ENCODE data around the gene ZNF79. TPM values are rescaled to one million over a fixed set of nuclear protein-coding genes. Genes with fewer than 3 reads are reported as not detected.

Gene ZNF79
- polyA plus RNA-seq (2013, experiment 1 of 2): 5.8 TPM
- 5.2 TPM for polyA plus RNA-seq (2013, experiment 2 of 2)

DNA sequence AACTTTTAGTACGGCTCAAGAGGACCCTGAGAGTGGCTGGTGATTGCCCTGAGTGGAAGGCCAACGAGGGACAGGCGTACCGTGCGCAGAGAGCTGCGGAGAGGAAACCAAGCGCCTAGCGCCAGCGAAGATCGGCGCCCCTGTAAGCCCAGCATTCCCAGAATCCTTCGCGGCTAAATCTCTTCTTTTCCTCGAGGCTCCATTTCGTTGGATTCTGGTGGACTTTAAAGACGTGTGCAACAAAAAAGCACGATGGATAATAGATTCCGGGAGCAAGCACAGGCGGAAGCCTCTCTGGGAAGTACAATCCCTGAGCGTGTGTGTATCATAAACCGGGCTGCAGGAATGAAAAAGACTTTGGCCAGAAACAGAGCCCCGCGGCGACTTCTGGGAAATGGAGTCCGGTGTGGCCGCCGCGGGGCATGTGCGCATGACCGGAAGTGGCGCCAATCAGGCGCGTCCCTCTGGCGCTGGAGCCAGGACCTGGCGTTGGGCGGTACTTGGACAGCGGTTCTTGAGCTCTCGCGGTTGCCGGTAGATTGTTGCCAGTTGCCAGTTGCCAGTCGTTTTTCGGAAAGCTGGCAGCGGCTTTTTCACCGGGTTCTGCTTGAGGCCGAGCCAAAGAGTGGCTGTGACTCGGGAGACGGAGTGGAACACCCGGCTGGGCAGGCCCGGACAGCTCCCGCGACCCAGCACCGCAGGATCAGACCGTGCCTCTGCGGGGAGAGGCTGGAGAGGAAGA, at the start of gene ZNF79:
TSS of gene ZNF79 (plus strand) at position 449 of the 742 bp plus-strand sequence. CDS start 406 bp downstream, outside the sequence.
- under 1% methylated on average over 54 of the region's 54 CpGs for WGBS
- Histone ChIP-seq H3K4me3 (ENCODE audit: low read length) (peak within 1 kb of the TSS; percentile 96), H3K27ac (ENCODE audit: low read depth, low read length) (peak within 1 kb of the TSS; percentile 81), H3K27me3 (ENCODE audit: insufficient read depth, low read length) (no peaks in the 10 kb centered on the region), H3K4me1 (ENCODE audit: insufficient read depth, low read length) (peaks cover 17% of the 10 kb centered on the region; the same call in 1 of the 2 replicates), H3K36me3 (ENCODE audit: insufficient read depth, low read length) (peaks cover 11% of the 10 kb centered on the region), H3K9ac (ENCODE audit: low read depth, low read length) (peak within 1 kb of the TSS; percentile 92), H3K9me3 (ENCODE audit: insufficient read depth, low read depth, low read length) (no peaks in the 10 kb centered on the region)

GRCh38 chr9:127380479-127380878, 43.7 kb upstream of the ZNF79 start:
- 97% methylated on average over 3 of the region's 3 CpGs for WGBS
- no peak overlapping the region for H3K27ac ChIP-seq (ENCODE audit: low read depth, low read length)
- H3K9me3 ChIP-seq (ENCODE audit: insufficient read depth, low read depth, low read length): no peaks in the 10 kb centered on the region

GRCh38 chr9:127382541-127382940, 41.6 kb upstream of the ZNF79 start:
- 86% methylated on average over 2 of the region's 2 CpGs for WGBS
- H3K27me3 ChIP-seq (ENCODE audit: insufficient read depth, low read length): no peaks in the 10 kb centered on the region
- H3K36me3 ChIP-seq (ENCODE audit: insufficient read depth, low read length): no peaks in the 10 kb centered on the region
- H3K27ac ChIP-seq (ENCODE audit: low read depth, low read length): no peak overlapping the region
- H3K9ac ChIP-seq (ENCODE audit: low read depth, low read length): no peak overlapping the region
- no peaks in the 10 kb centered on the region for H3K4me1 ChIP-seq (ENCODE audit: insufficient read depth, low read length)
- H3K4me3 ChIP-seq (ENCODE audit: low read length): no peak overlapping the region
- no peaks in the 10 kb centered on the region for H3K9me3 ChIP-seq (ENCODE audit: insufficient read depth, low read depth, low read length)

More at GRCh38 chr9:127380479-127380878, 43.7 kb upstream of the ZNF79 start:
- no peaks in the 10 kb centered on the region for H3K4me1 ChIP-seq (ENCODE audit: insufficient read depth, low read length)
- H3K27me3 ChIP-seq (ENCODE audit: insufficient read depth, low read length): no peaks in the 10 kb centered on the region
- H3K36me3 ChIP-seq (ENCODE audit: insufficient read depth, low read length): no peaks in the 10 kb centered on the region
- H3K4me3 ChIP-seq (ENCODE audit: low read length): no peak overlapping the region
- H3K9ac ChIP-seq (ENCODE audit: low read depth, low read length): no peak overlapping the region

GRCh38 chr9:127384016-127384730, 40.0 kb upstream of the ZNF79 start:
- Histone ChIP-seq H3K27me3 (ENCODE audit: insufficient read depth, low read length) (no peaks in the 10 kb centered on the region), H3K36me3 (ENCODE audit: insufficient read depth, low read length) (no peaks in the 10 kb centered on the region), H3K4me3 (ENCODE audit: low read length) (no peak overlapping the region), H3K9me3 (ENCODE audit: insufficient read depth, low read depth, low read length) (no peaks in the 10 kb centered on the region), H3K9ac (ENCODE audit: low read depth, low read length) (no peak overlapping the region), H3K27ac (ENCODE audit: low read depth, low read length) (no peak overlapping the region), H3K4me1 (ENCODE audit: insufficient read depth, low read length) (0 out of 2 replicates have a peak, but pooled peaks cover 5% of the 10 kb centered on the region)
- 91% methylated on average over 11 of the region's 11 CpGs for WGBS

DNA sequence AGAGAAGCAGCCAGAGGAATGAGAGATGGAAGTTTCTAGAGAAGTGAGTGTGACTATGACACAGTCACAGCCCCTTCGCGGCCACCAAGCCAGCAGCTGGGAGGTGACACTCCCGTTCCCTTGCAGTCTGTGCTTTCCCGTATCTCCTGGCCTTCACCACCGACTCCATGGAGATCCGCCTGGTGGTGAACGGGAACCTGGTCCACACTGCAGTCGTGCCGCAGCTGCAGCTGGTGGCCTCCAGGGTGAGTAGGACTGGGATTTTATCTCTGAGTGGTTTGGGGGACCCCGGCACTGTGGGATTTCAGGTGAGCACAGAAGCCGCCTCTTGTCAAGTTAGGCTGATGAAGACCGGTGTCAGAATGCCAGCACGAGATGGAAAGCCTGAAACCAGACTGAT, 39.3 kb upstream of the ZNF79 start:
- WGBS: 88% methylated on average over 13 of the region's 13 CpGs
- H3K4me1 ChIP-seq (ENCODE audit: insufficient read depth, low read length): 0 out of 2 replicates have a peak, but pooled peaks cover 5% of the 10 kb centered on the region
- H3K36me3 ChIP-seq (ENCODE audit: insufficient read depth, low read length): no peaks in the 10 kb centered on the region
- no peaks in the 10 kb centered on the region for H3K9me3 ChIP-seq (ENCODE audit: insufficient read depth, low read depth, low read length)
- H3K27ac ChIP-seq (ENCODE audit: low read depth, low read length): no peak overlapping the region
- H3K9ac ChIP-seq (ENCODE audit: low read depth, low read length): no peak overlapping the region
- no peaks in the 10 kb centered on the region for H3K27me3 ChIP-seq (ENCODE audit: insufficient read depth, low read length)
- no peak overlapping the region for H3K4me3 ChIP-seq (ENCODE audit: low read length)

- Histone ChIP-seq H3K27me3 (ENCODE audit: insufficient read depth, low read length) (no peaks in the 10 kb centered on the region), H3K4me1 (ENCODE audit: insufficient read depth, low read length) (0 out of 2 replicates have a peak, but pooled peaks cover 5% of the 10 kb centered on the region), H3K9me3 (ENCODE audit: insufficient read depth, low read depth, low read length) (no peaks in the 10 kb centered on the region), H3K4me3 (ENCODE audit: low read length) (no peak overlapping the region), H3K9ac (ENCODE audit: low read depth, low read length) (no peak overlapping the region), H3K27ac (ENCODE audit: low read depth, low read length) (no peak overlapping the region), H3K36me3 (ENCODE audit: insufficient read depth, low read length) (no peaks in the 10 kb centered on the region)
- 76% methylated on average over 4 of the region's 4 CpGs for WGBS
Measured at GRCh38 chr9:127386249-127386648, 37.9 kb upstream of the ZNF79 start.

- Histone ChIP-seq H3K36me3 (ENCODE audit: insufficient read depth, low read length) (no peaks in the 10 kb centered on the region), H3K4me3 (ENCODE audit: low read length) (no peak overlapping the region), H3K9ac (ENCODE audit: low read depth, low read length) (no peak overlapping the region), H3K27ac (ENCODE audit: low read depth, low read length) (no peak overlapping the region), H3K4me1 (ENCODE audit: insufficient read depth, low read length) (0 out of 2 replicates have a peak, but pooled peaks cover 5% of the 10 kb centered on the region), H3K27me3 (ENCODE audit: insufficient read depth, low read length) (no peaks in the 10 kb centered on the region), H3K9me3 (ENCODE audit: insufficient read depth, low read depth, low read length) (no peaks in the 10 kb centered on the region)
- 93% methylated on average over 8 of the region's 10 CpGs for WGBS
Measured at GRCh38 chr9:127386981-127387380, 37.2 kb upstream of the ZNF79 start.

DNA sequence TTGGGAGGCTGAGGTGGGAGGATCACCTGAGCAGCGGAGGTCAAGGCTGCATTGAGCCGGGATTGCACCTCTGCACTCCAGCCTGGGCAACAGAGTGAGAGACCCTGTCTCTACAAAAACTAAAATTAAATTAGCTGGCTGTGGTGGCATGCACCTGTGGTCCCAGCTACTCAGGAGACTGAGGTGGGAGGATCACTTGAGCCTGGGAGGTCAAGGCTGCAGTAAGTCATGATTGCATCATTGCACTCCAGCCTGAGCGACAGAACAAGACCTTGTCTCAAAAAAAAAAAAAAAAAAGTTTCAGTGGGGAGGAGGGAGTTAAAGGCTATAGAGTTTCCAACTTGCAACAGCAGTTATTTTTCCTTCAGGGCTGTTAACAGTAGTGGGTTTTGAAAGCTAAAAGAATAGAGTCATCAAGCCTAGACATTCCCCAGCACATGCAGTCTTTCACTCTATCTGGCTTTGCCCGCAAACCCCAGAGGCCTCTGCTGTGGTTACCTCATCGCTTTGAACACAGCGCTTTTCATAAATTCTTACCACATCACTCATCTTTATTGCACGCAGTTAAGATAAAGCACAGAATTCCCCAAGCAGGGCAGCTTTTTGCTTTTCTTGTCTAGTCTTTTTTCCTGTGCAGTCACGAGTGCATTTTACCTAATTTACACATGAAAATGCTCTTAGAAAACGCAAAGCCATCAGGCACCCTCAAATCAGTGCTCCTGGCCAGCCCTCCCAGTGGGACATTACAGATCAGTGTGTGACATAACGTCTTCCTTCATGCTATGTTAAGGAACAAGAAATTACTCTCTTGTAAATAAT, 35.9 kb upstream of the ZNF79 start:
- WGBS: 67% methylated on average over 10 of the region's 10 CpGs
- H3K4me1 ChIP-seq (ENCODE audit: insufficient read depth, low read length): 0 out of 2 replicates have a peak, but pooled peaks cover 5% of the 10 kb centered on the region
- H3K4me3 ChIP-seq (ENCODE audit: low read length): no peak overlapping the region
- H3K9me3 ChIP-seq (ENCODE audit: insufficient read depth, low read depth, low read length): no peaks in the 10 kb centered on the region
- no peaks in the 10 kb centered on the region for H3K27me3 ChIP-seq (ENCODE audit: insufficient read depth, low read length)
- no peak overlapping the region for H3K27ac ChIP-seq (ENCODE audit: low read depth, low read length)
- H3K9ac ChIP-seq (ENCODE audit: low read depth, low read length): no peak overlapping the region
- no peaks in the 10 kb centered on the region for H3K36me3 ChIP-seq (ENCODE audit: insufficient read depth, low read length)

DNA sequence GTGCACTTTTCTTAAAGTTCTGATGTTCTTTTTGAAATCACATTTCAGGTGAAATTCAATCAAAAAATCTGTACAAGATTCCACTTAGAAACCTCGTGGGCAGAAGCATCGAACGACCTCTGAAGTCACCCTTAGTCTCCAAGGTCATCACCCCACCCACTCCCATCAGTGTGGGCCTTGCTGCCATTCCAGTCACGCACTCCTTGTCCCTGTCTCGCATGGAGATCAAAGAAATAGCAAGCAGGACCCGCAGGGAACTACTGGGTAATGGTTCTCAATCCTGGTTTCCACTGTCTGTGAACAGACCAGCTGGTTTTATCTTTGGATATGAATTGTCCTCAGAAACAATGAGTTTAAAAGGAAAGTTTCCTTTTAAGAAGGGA, 35.3 kb upstream of the ZNF79 start:
- H3K4me3 ChIP-seq (ENCODE audit: low read length): no peak overlapping the region
- H3K27ac ChIP-seq (ENCODE audit: low read depth, low read length): no peak overlapping the region
- H3K9ac ChIP-seq (ENCODE audit: low read depth, low read length): no peak overlapping the region
- no peaks in the 10 kb centered on the region for H3K36me3 ChIP-seq (ENCODE audit: insufficient read depth, low read length)
- no peaks in the 10 kb centered on the region for H3K9me3 ChIP-seq (ENCODE audit: insufficient read depth, low read depth, low read length)
- H3K4me1 ChIP-seq (ENCODE audit: insufficient read depth, low read length): 0 out of 2 replicates have a peak, but pooled peaks cover 5% of the 10 kb centered on the region
- WGBS: 73% methylated on average over 6 of the region's 6 CpGs
- H3K27me3 ChIP-seq (ENCODE audit: insufficient read depth, low read length): no peaks in the 10 kb centered on the region

DNA sequence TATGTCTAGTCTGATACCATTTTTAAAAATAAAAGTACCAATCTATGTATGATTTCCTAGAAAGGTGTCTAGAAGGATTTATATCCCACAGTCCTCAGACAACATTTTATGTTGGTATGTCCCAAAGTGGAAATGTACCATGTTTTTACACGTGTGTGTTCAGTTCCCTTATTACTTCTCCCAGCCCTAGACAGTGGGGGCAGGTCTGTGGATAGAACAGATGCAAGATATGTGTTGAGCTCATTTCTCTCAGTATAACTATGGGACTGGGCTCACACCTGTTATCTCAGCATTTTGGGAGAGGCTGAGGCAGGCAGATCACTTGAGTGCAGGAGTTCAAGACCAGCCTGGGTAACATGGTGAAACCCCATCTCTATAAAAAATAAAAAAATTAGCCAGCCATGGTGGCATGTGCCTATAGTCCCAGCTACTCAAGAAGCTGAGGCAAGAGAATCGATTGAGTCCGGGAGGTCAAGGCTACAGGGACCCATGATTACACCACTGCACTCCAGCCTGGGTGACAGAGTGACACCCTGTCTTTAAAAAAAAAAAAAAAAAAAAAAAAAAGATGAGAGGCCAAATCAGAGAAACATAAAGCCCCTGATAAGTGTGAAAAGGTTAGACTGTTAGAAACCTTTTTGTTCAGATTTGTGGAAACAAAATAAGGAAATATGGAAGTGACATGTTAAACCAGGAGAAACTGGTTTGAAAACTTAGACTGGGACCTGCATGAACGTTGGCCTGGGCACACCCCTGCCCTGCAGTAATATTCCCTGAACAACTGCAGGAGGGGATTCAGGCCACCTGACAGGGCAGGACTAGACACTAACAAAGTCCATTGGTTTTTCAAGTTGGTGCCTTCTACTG, 34.6 kb upstream of the ZNF79 start:
- Histone ChIP-seq H3K36me3 (ENCODE audit: insufficient read depth, low read length) (no peaks in the 10 kb centered on the region), H3K9ac (ENCODE audit: low read depth, low read length) (no peak overlapping the region), H3K4me3 (ENCODE audit: low read length) (no peak overlapping the region), H3K4me1 (ENCODE audit: insufficient read depth, low read length) (0 out of 2 replicates have a peak, but pooled peaks cover 5% of the 10 kb centered on the region), H3K27me3 (ENCODE audit: insufficient read depth, low read length) (no peaks in the 10 kb centered on the region), H3K27ac (ENCODE audit: low read depth, low read length) (no peak overlapping the region), H3K9me3 (ENCODE audit: insufficient read depth, low read depth, low read length) (no peaks in the 10 kb centered on the region)
- WGBS: 92% methylated on average over 4 of the region's 4 CpGs
